NB4 (cell line): ENCODE results near the gene MAGI2.

Experiments used
- CTCF ChIP-seq: IDR thresholded peaks from one replicate; pipeline ENCODE4 v1.5.1; 2012; ENCODE audit warnings: low read depth, low read length
- POLR2A ChIP-seq: IDR thresholded peaks from 2 replicates; pipeline ENCODE4 v1.6.1; 2011; ENCODE audit warnings: mild to moderate bottlenecking; ENCODE audit not compliant: insufficient read length; ENCODE audit errors: extremely low read depth

GRCh38 chr7:78953090-78953489, 500.4 kb downstream of the MAGI2 start:
- TF ChIP-seq CTCF (no peak), POLR2A (no peak)
